Fibroblast of the conjunctiva (primary cell): Measurements from ENCODE around the gene MACROD2.

ENCODE experiments used
- DNase-seq: peaks from one replicate; pipeline ENCODE4 v3.0.0-alpha.2; 2010; ENCODE audit warnings: low read depth

MACROD2 gene

DNA sequence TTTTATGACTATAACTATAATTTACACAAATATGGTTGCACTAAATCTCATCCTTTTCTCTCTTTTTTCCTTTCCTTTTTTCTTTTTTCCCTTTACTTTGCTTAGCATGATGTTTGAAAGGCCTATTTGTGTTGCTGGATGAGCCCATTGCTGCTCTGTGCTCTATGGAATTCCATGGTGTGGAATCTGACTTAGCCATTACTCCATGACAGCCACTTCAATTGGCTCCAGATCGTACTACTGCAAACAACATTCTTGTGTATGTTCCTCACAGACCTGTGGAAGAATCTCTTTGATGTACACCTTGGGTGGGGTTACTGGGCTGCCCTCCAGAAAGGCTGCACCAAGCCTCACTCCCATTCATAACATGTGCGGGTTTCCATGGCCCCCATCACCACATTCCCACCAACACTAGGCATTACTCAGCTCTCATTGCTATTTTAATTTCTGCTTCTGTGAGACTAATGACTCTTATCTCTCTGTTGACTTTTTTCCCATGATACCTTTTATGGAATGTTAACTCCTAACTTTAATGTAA, 1598.9 kb downstream of the MACROD2 start:
- no peak for DNase-seq

- no peak for DNase-seq
These were observed 1601.0 kb downstream of the MACROD2 start for GRCh38 chr20:15596220-15596890.

GRCh38 chr20:15597306-15597705, 1602.0 kb downstream of the MACROD2 start:
- DNase-seq = no peak

GRCh38 chr20:15599961-15600360, 1604.6 kb downstream of the MACROD2 start:
- no peak for DNase-seq

DNA sequence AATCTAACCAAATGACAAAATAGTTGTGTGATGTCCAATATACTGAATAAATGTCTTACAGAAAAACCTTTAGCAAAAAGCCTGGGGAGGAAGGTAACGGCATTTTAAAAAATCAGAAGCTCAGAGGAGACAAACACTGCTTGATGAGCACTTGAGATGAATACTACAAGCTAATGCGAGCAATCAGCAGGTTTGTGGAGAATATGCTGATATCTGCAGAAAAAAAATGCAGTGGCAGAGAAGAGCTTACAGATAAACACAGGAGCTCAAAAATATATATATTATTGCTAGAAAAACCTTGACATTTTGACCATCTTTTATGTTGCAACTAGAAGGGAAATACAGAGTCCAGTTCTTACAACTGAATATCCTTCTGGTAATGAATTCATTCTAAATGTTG, 1605.2 kb downstream of the MACROD2 start:
- no peak for DNase-seq

DNA sequence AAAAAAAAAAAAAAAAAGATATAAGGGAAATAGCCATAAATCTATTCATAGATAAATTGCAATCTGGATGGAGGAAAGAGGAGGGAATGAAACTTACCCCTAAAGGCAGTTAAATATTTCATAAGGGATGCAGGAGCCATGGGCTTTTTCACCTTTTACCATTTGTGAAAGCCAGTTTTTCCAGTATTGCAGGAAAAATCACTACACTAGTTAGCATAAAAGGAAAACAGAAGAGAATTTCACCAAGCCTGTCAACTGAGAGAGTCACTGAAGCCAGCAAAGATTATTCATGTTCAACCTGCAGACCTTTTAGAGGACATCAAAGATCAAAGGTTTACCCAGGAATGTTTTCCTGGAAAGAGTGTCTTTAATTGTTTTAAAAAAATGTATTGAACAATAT, 1608.2 kb downstream of the MACROD2 start:
- no peak for DNase-seq

GRCh38 chr20:15603978-15604805, 1608.9 kb downstream of the MACROD2 start:
- DNase-seq = no peak

GRCh38 chr20:15609921-15610320, 1614.6 kb downstream of the MACROD2 start:
- DNase-seq = no peak

GRCh38 chr20:15610787-15611186, 1615.5 kb downstream of the MACROD2 start:
- no peak for DNase-seq

- DNase-seq = no peak
These were observed 1616.2 kb downstream of the MACROD2 start for GRCh38 chr20:15611541-15611940.

DNA sequence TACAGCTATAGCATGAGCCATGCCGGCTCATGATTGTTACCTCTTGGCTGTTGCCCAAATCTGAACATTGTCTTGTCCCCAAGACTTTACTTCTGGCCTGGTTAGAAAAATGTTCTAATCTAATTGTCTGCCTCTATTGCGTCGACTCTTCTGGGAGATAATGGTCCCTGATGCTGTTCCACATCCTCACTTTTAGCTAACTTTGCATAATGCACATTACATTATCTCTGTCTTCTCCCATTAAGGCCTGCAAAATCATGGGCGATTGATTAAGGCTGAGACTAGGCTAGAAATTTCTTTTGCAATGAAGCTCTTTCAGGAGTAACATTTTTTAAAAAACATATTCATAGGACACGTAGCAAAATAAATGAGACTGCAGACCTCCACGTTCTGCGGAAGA, 1616.9 kb downstream of the MACROD2 start:
- DNase-seq = no peak

GRCh38 chr20:15612769-15613168, 1617.5 kb downstream of the MACROD2 start:
- no peak for DNase-seq

- no peak for DNase-seq
These were observed 1618.2 kb downstream of the MACROD2 start for GRCh38 chr20:15613530-15613929.

DNA sequence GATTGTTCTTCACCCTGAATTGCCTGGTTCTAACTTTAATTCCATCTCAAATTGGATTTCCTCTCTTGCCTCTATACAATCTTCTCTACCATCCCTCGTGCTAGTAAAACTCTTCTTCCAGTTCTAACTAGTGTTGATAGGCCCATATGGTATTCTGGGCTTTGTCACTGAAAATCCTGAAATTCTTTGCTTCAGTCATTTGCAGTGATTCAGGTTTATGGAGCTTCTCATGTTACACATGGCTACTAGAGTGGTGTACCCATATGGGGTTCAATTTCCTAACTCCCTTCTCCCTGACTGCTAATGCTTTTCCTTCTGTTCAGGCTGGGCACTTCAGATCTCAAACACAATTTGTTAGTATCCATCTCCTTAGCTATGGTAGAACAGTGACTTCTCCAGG, 1621.3 kb downstream of the MACROD2 start:
- no peak for DNase-seq

GRCh38 chr20:15618110-15618509, 1622.8 kb downstream of the MACROD2 start:
- DNase-seq = no peak

GRCh38 chr20:15618912-15619311, 1623.6 kb downstream of the MACROD2 start:
- DNase-seq = no peak

- DNase-seq = no peak
These were observed 1624.0 kb downstream of the MACROD2 start for GRCh38 chr20:15619341-15619740.

- DNase-seq = no peak
These were observed 1624.5 kb downstream of the MACROD2 start for GRCh38 chr20:15619816-15620215.

- no peak for DNase-seq
These were observed 1627.1 kb downstream of the MACROD2 start for GRCh38 chr20:15622368-15622767.

DNA sequence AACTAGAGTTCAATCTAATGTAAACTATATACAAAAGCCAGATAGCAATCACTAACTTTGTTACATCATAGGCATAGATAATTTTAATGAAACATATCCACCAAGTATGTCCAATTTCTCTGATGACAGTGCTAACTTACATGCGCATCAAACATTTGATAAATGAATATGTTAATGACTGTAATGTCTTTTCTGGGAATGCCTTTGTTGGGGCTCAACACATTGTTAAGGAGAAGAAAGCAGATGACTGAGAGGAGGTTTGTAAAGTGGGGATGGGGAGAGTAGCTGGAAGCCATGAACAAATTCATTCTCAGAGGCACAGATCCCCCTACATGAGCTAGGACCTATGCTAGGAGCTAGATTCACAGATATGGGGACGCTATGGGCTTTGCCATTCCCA, 1627.9 kb downstream of the MACROD2 start:
- DNase-seq = no peak

GRCh38 chr20:15625981-15626380, 1630.7 kb downstream of the MACROD2 start:
- no peak for DNase-seq

GRCh38 chr20:15627089-15627488, 1631.8 kb downstream of the MACROD2 start:
- no peak for DNase-seq

DNA sequence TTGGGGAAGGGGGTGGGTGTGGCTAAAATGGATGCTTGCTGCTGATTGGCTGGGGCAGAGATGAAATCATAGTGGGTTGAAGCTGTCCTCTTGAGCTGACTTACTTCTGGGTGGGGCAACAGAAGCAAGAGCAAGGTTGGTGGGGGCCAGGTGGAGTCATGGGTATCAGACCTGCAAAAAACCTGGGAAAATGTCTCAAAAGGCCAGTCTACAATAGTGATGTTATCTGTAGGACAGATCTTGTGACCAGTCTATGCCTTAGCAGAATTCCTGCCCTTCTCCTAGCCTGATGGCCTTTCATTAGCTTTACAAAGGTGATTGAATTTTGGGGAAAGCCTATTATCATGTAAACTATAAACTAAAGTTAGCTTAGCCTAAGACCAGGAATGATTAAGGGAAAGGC, 1632.2 kb downstream of the MACROD2 start:
- no peak for DNase-seq
